ENCODE results near the gene HBB.

HBB gene

GRCh38 chr11:5227681-5228080, 810 bp upstream of the HBB start:
- no peak for DNase-seq (ENCODE audit: low spot score)

GRCh38 chr11:5225480-5225871, 1.4 kb downstream of the HBB start:
- no peak for DNase-seq (ENCODE audit: low spot score)

GRCh38 chr11:5224538-5225479, 2.1 kb downstream of the HBB start:
- DNase-seq (ENCODE audit: low spot score) = no peak

GRCh38 chr11:5223686-5224085, 3.2 kb downstream of the HBB start:
- DNase-seq (ENCODE audit: low spot score) = no peak

GRCh38 chr11:5223146-5223545, 3.7 kb downstream of the HBB start:
- no peak for DNase-seq (ENCODE audit: low spot score)

GRCh38 chr11:5210376-5210885, 16.4 kb downstream of the HBB start:
- DNase-seq (ENCODE audit: low spot score) = no peak

GRCh38 chr11:5204787-5205186, 22.1 kb downstream of the HBB start:
- DNase-seq (ENCODE audit: low spot score) = peak; percentile 83

GRCh38 chr11:5203366-5203765, 23.5 kb downstream of the HBB start:
- DNase-seq (ENCODE audit: low spot score) = no peak

- DNase-seq (ENCODE audit: low spot score) = no peak
Observed at GRCh38 chr11:5200582-5200981, 26.3 kb downstream of the HBB start, which contains the start of gene OR51V1. Gene OR51V1, minus strand, starts transcription at chr11:5200682. Its CDS starts 0 bp downstream, at chr11:5200682.

- no peak for DNase-seq (ENCODE audit: low spot score)
Observed at GRCh38 chr11:5198285-5198684, 28.6 kb downstream of the HBB start.

GRCh38 chr11:5197536-5197935, 29.3 kb downstream of the HBB start:
- no peak for DNase-seq (ENCODE audit: low spot score)

- DNase-seq (ENCODE audit: low spot score) = no peak
Observed at GRCh38 chr11:5196731-5197130, 30.1 kb downstream of the HBB start.

GRCh38 chr11:5196067-5196466, 30.8 kb downstream of the HBB start:
- no peak for DNase-seq (ENCODE audit: low spot score)

GRCh38 chr11:5192738-5193137, 34.1 kb downstream of the HBB start:
- no peak for DNase-seq (ENCODE audit: low spot score)

- DNase-seq (ENCODE audit: low spot score) = no peak
Observed at GRCh38 chr11:5188201-5188600, 38.7 kb downstream of the HBB start.

- DNase-seq (ENCODE audit: low spot score) = no peak
Observed at GRCh38 chr11:5178046-5178837, 48.6 kb downstream of the HBB start.

Measured in RKO (cell line).